Esophagus squamous epithelium (tissue), 5 donors: ENCODE results near the gene SHC2. TPM values are rescaled to one million over a fixed set of nuclear protein-coding genes. Genes with fewer than 3 reads are reported as not detected.

Experiments used
- DNase-seq: peaks from one replicate; lab custom pipeline; 2025; lab: John Stamatoyannopoulos, UW
- H3K27ac ChIP-seq, 4 donors: fragments of 200-600 bp; sonication (generic); one replicate each; pipeline ENCODE4 v1.5.1; 2016 to 2019; ENCODE audit warnings: mild to moderate bottlenecking in 1 of 4
- H3K27me3 ChIP-seq, 4 donors: fragments of 200-600 bp; sonication (generic); 1 replicate in 3 of 4; 2 replicates in 1 of 4; pipeline versions ENCODE4 v1.5.1 to v1.6.0; 2017 to 2021; ENCODE audit warnings: antibody characterized with exemption in 1 of 4
- H3K36me3 ChIP-seq, 3 donors: fragments of 200-600 bp; sonication (generic); one replicate each; pipeline ENCODE4 v1.5.1; 2016 to 2019
- H3K4me1 ChIP-seq, 3 donors: fragments of 200-600 bp; sonication (generic); one replicate each; pipeline ENCODE4 v1.5.1; 2017 to 2019
- H3K4me3 ChIP-seq, 4 donors: fragments of 200-600 bp; sonication (generic); 1 replicate in 3 of 4; 2 replicates in 1 of 4; pipeline ENCODE4 v1.5.1; 2016 to 2019; ENCODE audit warnings: mild to moderate bottlenecking in 2 of 4, moderate library complexity in 1 of 4
- H3K9me3 ChIP-seq, 3 donors: fragments of 200-600 bp; sonication (generic); one replicate each; pipeline ENCODE4 v1.5.1; 2016 to 2019
- CTCF ChIP-seq, 6 experiments: fragments of 450-650 bp in 4 of 6; fragments of 200-600 bp in 2 of 6; sonication (generic) in 2 of 6; IDR thresholded peaks; one replicate each; pipeline ENCODE4 v1.5.1; 2016 to 2019; ENCODE audit warnings: antibody characterized with exemption in 6 of 6, mild to moderate bottlenecking in 4 of 6, moderate library complexity in 4 of 6
- POLR2A ChIP-seq, 4 donors: fragments of 450-650 bp; IDR thresholded peaks; one replicate each; pipeline ENCODE4 v1.6.1; 2017; ENCODE audit warnings: antibody characterized with exemption in 4 of 4, mild to moderate bottlenecking in 4 of 4, moderate library complexity in 3 of 4
- WGBS, 2 donors: methylation state at CpG; one replicate each; pipeline ENCODE4 v1.1.5; 2018; 5-methylcytosine and 5-hydroxymethylcytosine counted together
- intact Hi-C: fragments of 100-400 bp; cut with DNase I; formaldehyde crosslinking; loops from one replicate; pipeline ENCODE4 v1.15.0; 2022
- total RNA-seq, 4 donors: library from RNA; depleted of rRNA; stranded (reverse); fragments of >200 nt; gene quantifications; one replicate each; pipeline ENCODE4 v1.1.0, GENCODE V29; 2016
- donor health status: DM: yes; HTN: yes; CAD: no.

The SHC2 gene
- total RNA-seq, 4 donors from 2014 or later: 1.1 to 10.2 (median 4.7) TPM

GRCh38 chr19:391726-392374 is 69.0 kb downstream of the SHC2 start:
- 85 to 93% methylated on average over 10 to 19 of the region's 30 CpGs for WGBS, 2 donors
- DNase-seq: no peak

GRCh38 chr19:391207-391557 is 69.7 kb downstream of the SHC2 start:
- no peak overlapping the region for H3K4me3 ChIP-seq
- peaks cover 0 to 24% (median 0%) of the 10 kb centered on the region in 4 donors for H3K27me3 ChIP-seq
- no peak for TF ChIP-seq CTCF (IDR thresholded peaks at IDR 0.05)
- no peak for TF ChIP-seq POLR2A (IDR thresholded peaks at IDR 0.05)
- no peaks in the 10 kb centered on the region for H3K4me1 ChIP-seq
- H3K36me3 ChIP-seq: no peaks in the 10 kb centered on the region
- intact Hi-C loops: no loop called here
- H3K27ac ChIP-seq: no peak overlapping the region
- no peak for DNase-seq
- H3K9me3 ChIP-seq: no peaks in the 10 kb centered on the region
- WGBS, 2 donors: 71 to 87% methylated on average over 2 of the region's 2 CpGs

More at GRCh38 chr19:391726-392374, 69.0 kb downstream of the SHC2 start:
- intact Hi-C loops: no loop called here
- TF ChIP-seq POLR2A (IDR thresholded peaks at IDR 0.05) (no peak), CTCF (IDR thresholded peaks at IDR 0.05) (no peak)
- Histone ChIP-seq H3K27me3 (peaks cover 0 to 24% (median 0%) of the 10 kb centered on the region in 4 donors), H3K27ac (no peak overlapping the region), H3K4me1 (no peaks in the 10 kb centered on the region), H3K4me3 (no peak overlapping the region), H3K9me3 (no peaks in the 10 kb centered on the region), H3K36me3 (no peaks in the 10 kb centered on the region)

- H3K27ac ChIP-seq: no peak overlapping the region
- no peak for TF ChIP-seq CTCF (IDR thresholded peaks at IDR 0.05)
- no peak for TF ChIP-seq POLR2A (IDR thresholded peaks at IDR 0.05)
- no peaks in the 10 kb centered on the region for H3K4me1 ChIP-seq
- no peaks in the 10 kb centered on the region for H3K36me3 ChIP-seq
- H3K4me3 ChIP-seq: no peak overlapping the region
- no peaks in the 10 kb centered on the region for H3K9me3 ChIP-seq
- intact Hi-C loops: no loop called here
- 78 to 93% methylated on average over 5 to 7 of the region's 30 CpGs for WGBS, 2 donors
- H3K27me3 ChIP-seq: peaks cover 0 to 24% (median 0%) of the 10 kb centered on the region in 4 donors
- DNase-seq: no peak
Measured at GRCh38 chr19:390386-391206, 70.2 kb downstream of the SHC2 start.

- Histone ChIP-seq H3K9me3 (no peaks in the 10 kb centered on the region), H3K36me3 (no peaks in the 10 kb centered on the region), H3K4me3 (no peak overlapping the region), H3K27ac (no peak overlapping the region), H3K4me1 (no peaks in the 10 kb centered on the region), H3K27me3 (peaks cover 0 to 24% (median 0%) of the 10 kb centered on the region in 4 donors)
- intact Hi-C loops: no loop called here
- DNase-seq: no peak
- 88 to 92% methylated on average over 4 to 7 of the region's 12 CpGs for WGBS, 2 donors
- no peak for TF ChIP-seq CTCF (IDR thresholded peaks at IDR 0.05)
- TF ChIP-seq POLR2A (IDR thresholded peaks at IDR 0.05): no peak
Measured at GRCh38 chr19:389935-390289, 70.9 kb downstream of the SHC2 start.

GRCh38 chr19:389255-389934 is 71.4 kb downstream of the SHC2 start:
- Histone ChIP-seq H3K9me3 (no peaks in the 10 kb centered on the region), H3K27ac (no peak overlapping the region), H3K36me3 (no peaks in the 10 kb centered on the region), H3K4me1 (no peaks in the 10 kb centered on the region), H3K27me3 (peaks cover 0 to 27% (median 0%) of the 10 kb centered on the region in 4 donors), H3K4me3 (no peak overlapping the region)
- TF ChIP-seq POLR2A (IDR thresholded peaks at IDR 0.05) (no peak), CTCF (IDR thresholded peaks at IDR 0.05) (no peak)
- WGBS, 2 donors: 68 to 75% methylated on average over 14 to 21 of the region's 21 CpGs
- intact Hi-C loops: no loop called here
- DNase-seq: no peak
